ENCODE data around the gene C18orf63. TPM values are rescaled to one million over a fixed set of nuclear protein-coding genes. Genes with fewer than 3 reads are reported as not detected.

Gene C18orf63
- polyA plus RNA-seq, 1 donor, result 0.01 TPM

- WGBS (ENCODE audit: insufficient coverage, low lambda C conversion rate), result no CpG with 5 or more reads among the region's 9 CpGs
- DNase-seq, result no peak
- Histone ChIP-seq H3K9me3 (ENCODE audit: control insufficient read depth, low read depth, low read length) (no peaks in the 10 kb centered on the region), H3K4me3 (ENCODE audit: low read length) (no peak overlapping the region), H3K27me3 (ENCODE audit: control insufficient read depth, insufficient read depth, low read length) (no peaks in the 10 kb centered on the region), H3K4me1 (ENCODE audit: control insufficient read depth, insufficient read depth, low read length) (no peaks in the 10 kb centered on the region), H3K36me3 (ENCODE audit: control insufficient read depth, insufficient read depth, low read length) (no peaks in the 10 kb centered on the region), H3K27ac (ENCODE audit: low read length) (no peak overlapping the region)
Observed at GRCh38 chr18:74402806-74403433, 87.3 kb downstream of the C18orf63 start.

- DNase-seq, result no peak
- Histone ChIP-seq H3K36me3 (ENCODE audit: control insufficient read depth, insufficient read depth, low read length) (no peaks in the 10 kb centered on the region), H3K9me3 (ENCODE audit: control insufficient read depth, low read depth, low read length) (no peaks in the 10 kb centered on the region), H3K4me3 (ENCODE audit: low read length) (no peak overlapping the region), H3K27me3 (ENCODE audit: control insufficient read depth, insufficient read depth, low read length) (peaks cover 19% of the 10 kb centered on the region), H3K4me1 (ENCODE audit: control insufficient read depth, insufficient read depth, low read length) (no peaks in the 10 kb centered on the region), H3K27ac (ENCODE audit: low read length) (no peak overlapping the region)
- 33% methylated on average over 1 of the region's 2 CpGs for WGBS (ENCODE audit: insufficient coverage, low lambda C conversion rate)
Observed at GRCh38 chr18:74407888-74408287, 92.2 kb downstream of the C18orf63 start.

Other genes with a start within 250 kb of the C18orf63 start
- gene FBXO15, start 168.0 kb upstream of the C18orf63 start, polyA plus RNA-seq, result 0.73 TPM
- 41.5 TPM for gene TIMM21, start 167.3 kb upstream of the C18orf63 start, polyA plus RNA-seq
- 112 TPM for gene CYB5A, start 23.9 kb upstream of the C18orf63 start, polyA plus RNA-seq
- 0.33 TPM for gene DIPK1C, start 141.5 kb downstream of the C18orf63 start, polyA plus RNA-seq
- 300 TPM for gene CNDP2, start 180.5 kb downstream of the C18orf63 start, polyA plus RNA-seq
- 0.27 TPM for gene CNDP1, start 218.7 kb downstream of the C18orf63 start, polyA plus RNA-seq